HG02798 (cell line): Measurements from ENCODE around the gene SEMA4F.

Experiments used
- ATAC-seq: cut with Tn5 transposase; IDR thresholded peaks from one replicate; pipeline ENCODE4 v1.9.1; 2021; ENCODE audit warnings: mild to moderate bottlenecking; ENCODE audit not compliant: unreplicated experiment, poor library complexity

The SEMA4F gene

GRCh38 chr2:74655579-74655978 lies 1.5 kb downstream of the SEMA4F start:
- no peak for ATAC-seq

- ATAC-seq, result no peak
These were observed 4.5 kb downstream of the SEMA4F start for GRCh38 chr2:74658516-74658915.

DNA sequence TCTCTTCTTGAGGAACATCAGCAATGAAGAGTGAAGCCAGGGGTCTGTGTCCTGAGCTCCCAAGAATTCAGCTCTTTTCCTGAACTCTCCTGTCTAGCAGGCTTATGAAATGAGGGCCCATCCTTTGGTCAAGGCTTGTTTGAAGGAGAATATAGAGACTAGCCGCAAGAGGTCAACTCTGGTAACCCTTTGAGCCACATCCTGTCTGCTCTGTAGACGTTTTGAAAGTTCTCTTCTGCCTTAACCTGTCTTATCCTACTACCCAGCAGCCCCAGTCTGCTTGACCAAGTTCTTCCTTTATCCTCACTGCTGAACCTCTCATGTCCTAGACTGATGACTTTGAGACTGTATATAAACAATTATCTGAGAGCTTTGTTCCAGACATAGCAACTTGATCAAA lies 5.4 kb downstream of the SEMA4F start:
- no peak for ATAC-seq

GRCh38 chr2:74668087-74668486 lies 14.0 kb downstream of the SEMA4F start:
- ATAC-seq, result no peak

DNA sequence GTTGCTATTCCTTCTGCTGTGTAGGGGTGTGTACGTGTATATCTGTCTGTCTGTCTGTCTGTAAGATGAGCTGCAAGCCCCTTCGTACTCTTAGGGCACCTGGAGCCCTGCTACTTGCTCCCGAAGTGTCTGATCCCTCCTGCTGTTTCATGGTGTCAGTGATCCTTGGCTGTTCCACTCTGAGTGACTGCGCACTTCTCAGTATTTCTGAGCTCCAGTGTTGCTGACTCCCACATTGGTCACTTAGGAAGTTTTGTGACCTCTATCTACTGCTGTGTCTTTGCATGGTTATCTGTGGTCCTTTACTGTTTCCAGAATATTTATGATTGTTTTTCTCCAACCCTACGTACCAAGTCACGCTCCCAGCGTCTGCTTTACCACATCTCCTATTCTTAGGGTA lies 16.2 kb downstream of the SEMA4F start:
- no peak for ATAC-seq

DNA sequence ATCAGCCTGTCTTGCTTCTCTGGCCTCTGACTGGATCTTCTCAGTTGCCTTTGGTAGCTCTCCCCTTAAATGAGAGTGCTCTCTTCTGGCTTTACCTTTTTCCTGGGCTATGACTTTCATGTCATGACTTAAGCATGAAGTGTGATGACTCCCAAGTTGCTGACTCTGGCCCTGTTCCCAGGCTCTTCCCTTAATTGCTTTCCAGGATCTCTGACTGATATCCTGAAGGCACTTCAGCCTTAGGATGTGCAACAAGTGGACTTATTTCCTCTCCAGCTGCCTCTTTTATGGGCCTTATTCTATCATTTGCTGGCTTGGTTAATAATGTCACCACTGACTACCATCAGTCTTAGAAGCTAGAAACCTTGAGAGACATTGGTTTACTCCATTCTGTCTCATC lies 17.4 kb downstream of the SEMA4F start:
- no peak for ATAC-seq

DNA sequence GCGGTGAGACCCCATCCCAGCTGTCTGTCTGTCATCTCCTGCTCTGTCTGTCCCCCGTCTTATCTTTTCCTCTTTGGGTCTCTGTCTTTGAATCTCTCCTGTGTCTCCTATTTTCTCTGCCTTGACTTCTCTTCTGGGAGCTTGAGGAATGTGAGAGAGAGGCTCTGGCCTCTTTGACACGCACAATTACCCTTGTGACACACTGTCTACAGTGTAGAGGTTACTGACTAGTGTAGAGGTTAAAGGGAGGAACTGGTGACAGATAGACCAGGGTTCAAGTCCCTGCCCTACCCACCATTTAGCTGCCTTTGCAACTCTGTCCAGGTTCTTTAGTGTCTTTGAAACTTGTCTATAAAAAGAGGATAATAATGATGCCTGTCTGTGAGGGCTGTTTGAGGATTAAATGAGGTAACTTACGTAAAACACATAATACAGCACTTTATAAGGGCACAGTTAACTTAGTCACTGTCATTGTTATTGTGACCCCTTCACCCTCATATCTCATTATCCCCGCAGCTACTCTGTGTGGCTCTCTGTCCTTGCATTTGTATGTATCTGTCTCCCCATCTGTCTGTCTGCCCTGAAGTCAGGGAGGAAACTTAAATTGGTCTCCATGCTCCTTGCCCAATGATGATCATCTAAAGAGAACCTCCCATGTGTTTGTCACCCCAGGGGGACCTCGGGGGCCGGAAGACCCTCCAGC lies 19.9 kb downstream of the SEMA4F start:
- no peak for ATAC-seq

GRCh38 chr2:74675090-74675489 lies 21.0 kb downstream of the SEMA4F start:
- no peak for ATAC-seq

DNA sequence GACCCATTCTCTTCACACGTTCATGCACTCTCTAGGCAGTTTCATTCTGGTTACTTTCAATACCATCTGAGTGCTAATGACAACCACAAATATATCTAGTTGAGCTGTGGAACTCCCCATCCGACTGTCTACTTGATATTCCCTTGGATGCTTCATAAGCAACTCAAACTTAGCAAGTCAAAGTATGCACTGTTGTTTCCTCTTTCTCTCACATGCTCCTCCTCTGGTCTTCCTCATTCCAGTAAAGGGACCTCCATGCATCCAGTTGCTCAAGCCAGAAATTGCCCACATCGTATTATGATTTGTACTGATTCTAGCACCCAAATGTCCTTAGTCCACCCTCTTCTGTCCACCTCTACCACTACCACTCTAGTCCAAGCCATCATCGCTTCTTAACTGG lies 22.3 kb downstream of the SEMA4F start:
- no peak for ATAC-seq

GRCh38 chr2:74679615-74680014 lies 25.6 kb downstream of the SEMA4F start:
- no peak for ATAC-seq

DNA sequence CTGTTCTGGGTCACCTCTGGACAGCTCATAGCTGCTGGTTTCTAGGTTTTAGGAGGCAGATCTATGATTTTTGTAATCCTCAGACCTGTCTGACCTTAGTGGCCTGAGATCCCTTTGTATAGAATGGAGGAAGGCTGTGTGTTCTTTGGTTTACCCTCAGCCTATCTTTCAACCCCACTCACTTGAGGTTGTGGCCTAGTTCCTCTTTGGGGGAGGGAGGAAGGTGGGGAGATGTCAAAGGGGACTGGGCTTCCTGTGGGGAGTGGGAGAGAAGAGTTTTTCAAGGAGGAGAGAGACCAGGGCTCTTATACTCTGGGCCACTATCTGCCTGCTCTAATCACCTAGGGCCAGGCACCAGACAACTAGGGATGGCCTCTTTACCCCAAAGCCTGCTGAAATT lies 28.5 kb downstream of the SEMA4F start:
- ATAC-seq, result no peak

- ATAC-seq, result no peak
These were observed 31.4 kb downstream of the SEMA4F start for GRCh38 chr2:74685408-74685807.

DNA sequence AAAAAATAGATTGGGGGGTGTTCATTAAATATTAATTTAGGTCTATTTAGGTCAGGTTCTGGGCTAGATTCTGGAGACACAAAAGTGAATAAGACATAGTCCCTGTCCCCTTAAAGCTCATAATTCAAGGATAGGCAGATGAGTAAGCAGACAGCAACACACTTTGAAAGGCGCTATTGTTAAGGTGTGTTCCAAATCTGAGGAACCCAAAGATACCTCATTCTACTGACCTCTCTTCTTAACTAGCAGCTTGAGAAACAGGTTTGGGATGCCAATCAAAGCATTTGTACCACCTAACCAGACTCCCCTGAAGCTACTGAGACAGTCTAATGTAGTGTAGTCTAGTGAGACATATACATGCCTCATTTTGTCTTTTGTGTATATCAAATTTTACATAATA lies 34.8 kb downstream of the SEMA4F start:
- no peak for ATAC-seq

DNA sequence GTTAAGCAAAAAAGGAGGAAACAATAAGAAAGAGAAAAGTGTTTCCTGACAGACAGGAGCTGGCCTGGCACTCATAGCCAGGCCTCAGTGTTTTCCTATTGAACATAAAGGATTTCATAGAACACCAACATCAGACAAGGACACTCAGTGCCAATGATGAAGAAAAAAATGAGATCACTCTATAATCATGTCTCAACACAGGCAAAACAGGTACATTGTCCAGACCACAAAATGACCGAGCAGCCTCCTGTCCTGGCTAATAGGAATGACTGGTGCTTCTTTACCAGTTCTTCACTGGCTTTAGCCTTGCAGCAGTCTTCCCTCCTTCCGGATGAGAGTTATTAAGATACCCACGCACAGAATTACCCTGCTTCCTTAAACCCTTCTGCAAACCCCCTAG lies 35.6 kb downstream of the SEMA4F start:
- ATAC-seq, result no peak

GRCh38 chr2:74690571-74690970 lies 36.5 kb downstream of the SEMA4F start:
- ATAC-seq, result peak; percentile 65

DNA sequence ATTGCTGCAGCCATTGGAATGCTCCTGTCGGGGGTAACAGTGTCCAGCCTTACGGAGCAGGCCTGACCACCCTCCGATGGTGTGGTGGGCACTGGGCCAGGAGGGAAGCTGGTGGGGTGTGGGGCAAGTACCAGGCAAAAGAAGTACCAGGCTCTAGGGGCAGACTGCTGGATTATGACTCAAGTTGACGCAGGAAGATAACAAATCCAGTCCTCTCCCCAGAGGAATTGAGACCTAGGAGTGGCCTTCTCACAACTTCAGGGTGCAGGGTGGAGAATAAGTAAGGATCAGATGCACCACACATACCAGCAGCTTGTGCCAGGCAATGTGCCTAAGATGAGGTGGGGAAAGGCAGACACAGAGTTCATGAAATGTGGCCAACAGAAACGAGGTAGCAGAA lies 37.9 kb downstream of the SEMA4F start:
- ATAC-seq, result no peak

GRCh38 chr2:74693213-74693612 lies 39.2 kb downstream of the SEMA4F start:
- ATAC-seq, result no peak

DNA sequence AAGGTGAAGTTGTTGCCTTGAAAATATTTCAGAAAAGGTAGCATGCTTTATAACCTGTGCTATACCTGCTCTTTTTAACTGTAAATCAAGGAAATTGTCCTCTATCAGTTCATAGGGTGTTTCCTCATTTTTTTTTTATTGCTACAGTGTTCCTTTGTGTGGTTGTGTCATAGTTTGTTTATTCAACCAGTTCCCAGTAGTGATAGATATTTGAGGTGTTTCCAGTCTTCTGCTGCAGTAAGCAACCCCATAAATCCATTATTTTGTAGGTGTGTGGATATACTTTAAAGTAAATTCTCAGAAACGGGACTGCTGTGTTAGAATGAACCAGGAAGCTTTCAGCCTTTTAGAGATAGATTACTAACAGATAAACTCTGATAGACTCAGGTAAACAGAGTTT lies 39.6 kb downstream of the SEMA4F start:
- ATAC-seq, result no peak

DNA sequence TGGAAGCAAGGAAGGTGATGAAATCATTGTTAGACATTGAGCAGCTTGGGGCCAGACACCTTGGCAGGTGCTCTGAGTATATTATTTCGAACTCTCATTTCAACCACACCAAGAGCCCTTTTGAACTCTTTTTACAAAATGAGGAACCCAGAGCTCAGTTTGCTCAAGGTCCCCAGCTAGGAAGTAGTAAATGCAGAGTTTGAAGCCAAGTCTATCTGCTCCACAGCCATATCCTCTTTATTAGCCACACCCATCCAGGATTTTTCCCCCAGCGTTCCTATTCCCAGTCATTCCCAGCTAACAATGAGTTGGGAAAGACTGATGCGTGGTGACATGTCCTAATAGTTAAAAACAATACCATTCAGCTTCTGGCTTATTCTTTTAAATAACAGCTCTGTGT lies 40.2 kb downstream of the SEMA4F start:
- no peak for ATAC-seq

DNA sequence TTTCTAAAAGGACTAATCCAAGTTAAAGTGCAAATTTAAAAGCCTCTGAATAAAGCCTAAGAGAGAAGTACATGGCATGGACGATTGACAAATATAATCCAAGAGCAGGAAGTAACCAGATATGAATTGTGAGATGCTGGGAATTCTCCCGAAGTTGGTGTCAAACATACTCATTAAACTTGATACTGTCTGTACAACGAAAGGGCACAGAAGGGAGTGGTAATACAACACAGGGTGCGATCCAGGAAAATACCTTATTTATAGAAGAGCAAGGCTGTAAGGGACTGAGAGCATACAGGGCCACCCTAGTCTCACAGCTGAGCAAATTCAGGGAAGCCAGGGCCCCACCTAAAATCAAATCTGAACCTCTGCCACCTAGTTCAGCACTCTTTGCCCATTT lies 41.6 kb downstream of the SEMA4F start:
- ATAC-seq, result no peak

GRCh38 chr2:74696829-74697228 lies 42.8 kb downstream of the SEMA4F start:
- no peak for ATAC-seq

- no peak for ATAC-seq
These were observed 46.8 kb downstream of the SEMA4F start for GRCh38 chr2:74700643-74701372.
